Lower leg skin (tissue), 3 donors: Measurements from ENCODE around the gene OSBPL9.

Experiments used
- CTCF ChIP-seq, 3 donors: fragments of 450-650 bp; IDR thresholded peaks; one replicate each; pipeline ENCODE4 v1.5.1; 2016; ENCODE audit warnings: antibody characterized with exemption in 3 of 3, mild to moderate bottlenecking in 3 of 3, moderate library complexity in 2 of 3
- POLR2A ChIP-seq, 2 donors: fragments of 450-650 bp; IDR thresholded peaks; one replicate each; pipeline ENCODE4 v1.6.1; 2016 to 2017; ENCODE audit warnings: antibody characterized with exemption in 2 of 2, mild to moderate bottlenecking in 1 of 2, moderate library complexity in 1 of 2

GRCh38 chr1:51635615-51636014 is 18.7 kb downstream of the OSBPL9 start:
- TF ChIP-seq CTCF (IDR thresholded peaks at IDR 0.05) (no peak), POLR2A (IDR thresholded peaks at IDR 0.05) (no peak)
